ENCODE results near the gene MAP3K20.
"Not testable (repeated sequence)": the region's sequence is repeated elsewhere in the genome, so short reads cannot be mapped to it uniquely, and the experiment has no call there.

Gene MAP3K20

GRCh38 chr2:173238831-173239230, 163.2 kb downstream of the MAP3K20 start:
- no peak for DNase-seq

DNA sequence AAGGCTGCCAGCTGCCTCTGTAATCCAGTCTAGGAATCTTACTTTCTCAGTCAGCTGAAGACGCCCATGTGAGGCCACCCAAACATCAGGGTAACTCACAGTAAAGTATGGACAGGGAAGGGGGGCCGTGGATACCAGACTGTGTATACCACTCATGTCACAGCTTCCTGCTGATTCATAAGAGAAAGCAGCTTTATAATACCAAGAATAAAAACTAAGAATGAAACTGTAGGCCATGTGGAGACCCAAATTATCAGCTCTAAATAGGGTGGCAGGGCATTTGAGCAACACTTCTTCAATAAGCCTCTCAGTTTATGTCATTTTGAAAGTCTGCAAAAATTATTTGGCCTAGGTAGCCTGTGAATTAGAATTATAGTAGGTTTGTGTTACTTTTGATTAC, 164.0 kb downstream of the MAP3K20 start:
- DNase-seq = no peak

DNA sequence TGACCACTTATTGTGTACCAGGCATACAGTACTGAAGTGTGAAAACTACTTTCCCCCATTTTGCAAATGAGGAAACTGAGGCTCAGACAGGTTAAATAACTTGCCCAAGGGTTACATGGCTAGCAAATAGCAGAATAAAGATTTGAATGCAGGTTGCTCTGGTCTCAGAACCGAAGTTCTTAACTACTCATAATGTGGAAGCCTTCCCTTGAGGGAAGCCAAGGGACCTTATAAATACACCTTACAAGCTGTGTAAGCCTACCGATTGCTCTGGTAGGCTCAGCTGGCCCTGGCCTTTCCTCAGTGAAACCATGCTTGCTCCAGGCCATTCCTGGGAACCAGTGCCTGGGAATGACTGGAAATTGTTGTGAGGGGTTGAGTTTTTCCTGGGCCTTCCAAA, 164.4 kb downstream of the MAP3K20 start:
- no peak for DNase-seq

GRCh38 chr2:173241643-173242042, 166.0 kb downstream of the MAP3K20 start:
- no peak for DNase-seq

DNA sequence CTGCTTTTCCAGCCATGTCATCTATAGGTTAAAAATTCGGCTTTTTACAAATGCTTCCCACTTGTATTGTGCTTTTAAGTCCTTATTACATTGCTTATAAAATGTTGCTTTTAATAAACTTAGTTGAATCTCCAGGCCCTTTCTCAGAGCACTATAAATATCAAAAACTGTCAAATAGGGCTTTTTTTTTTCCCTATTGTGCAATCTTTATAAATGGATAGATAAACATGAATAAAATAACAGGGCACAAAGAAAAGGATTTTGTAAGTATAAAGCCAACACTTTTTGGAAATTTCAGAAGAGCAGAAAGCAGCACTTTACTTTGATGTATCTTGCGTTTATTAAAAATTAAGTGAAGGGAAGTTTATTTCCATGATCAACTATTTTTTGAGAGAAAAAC, 171.5 kb downstream of the MAP3K20 start:
- no peak for DNase-seq

- no peak for DNase-seq
Measured at GRCh38 chr2:173248381-173248780, 172.7 kb downstream of the MAP3K20 start.

- no peak for DNase-seq
Measured at GRCh38 chr2:173249661-173250641, 174.3 kb downstream of the MAP3K20 start.

- DNase-seq = no peak
Measured at GRCh38 chr2:173251225-173251624, 175.6 kb downstream of the MAP3K20 start.

DNA sequence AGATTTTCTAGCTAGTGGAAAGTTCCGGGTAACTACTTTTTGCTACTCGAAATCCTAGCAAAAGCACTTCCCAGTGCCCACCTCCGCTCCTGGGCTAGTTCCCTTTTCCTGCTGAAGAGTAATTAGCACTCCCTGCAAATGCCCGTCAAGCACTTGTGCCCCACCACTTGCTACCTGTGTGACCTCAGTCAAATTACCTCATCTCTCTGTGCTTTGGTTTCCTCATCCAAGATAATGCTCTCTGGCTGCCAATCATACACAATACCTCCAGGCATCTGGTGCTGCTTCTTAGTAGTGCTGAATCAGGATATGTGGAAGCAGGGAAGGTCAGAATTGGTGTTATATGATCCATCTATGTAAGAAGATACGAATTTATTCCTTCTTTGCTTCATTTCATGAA, 176.9 kb downstream of the MAP3K20 start:
- no peak for DNase-seq

GRCh38 chr2:173254659-173255058, 179.0 kb downstream of the MAP3K20 start:
- no peak for DNase-seq

DNA sequence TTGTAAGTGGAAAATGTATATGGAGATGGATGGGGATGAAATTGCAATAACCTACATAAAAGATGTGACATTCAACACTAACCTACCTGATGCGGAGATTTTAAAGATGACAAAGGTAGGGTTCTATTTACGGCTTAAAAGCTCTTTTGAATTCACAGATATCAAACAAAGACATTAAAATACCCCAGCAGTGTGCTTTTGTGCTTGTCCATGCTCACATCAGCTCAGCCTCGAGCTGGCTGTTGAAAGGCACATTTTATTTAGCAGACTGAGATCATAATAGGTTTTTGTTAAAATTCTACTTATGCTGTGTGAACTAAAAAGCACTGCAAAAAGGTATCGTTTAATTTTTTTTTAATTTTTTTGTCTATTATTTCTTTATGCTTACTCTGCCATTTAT, 183.1 kb downstream of the MAP3K20 start:
- DNase-seq = no peak

GRCh38 chr2:173262356-173262755, 186.7 kb downstream of the MAP3K20 start:
- DNase-seq = not testable (repeated sequence)

- DNase-seq = no peak
Measured at GRCh38 chr2:173264151-173264550, 188.5 kb downstream of the MAP3K20 start.

DNA sequence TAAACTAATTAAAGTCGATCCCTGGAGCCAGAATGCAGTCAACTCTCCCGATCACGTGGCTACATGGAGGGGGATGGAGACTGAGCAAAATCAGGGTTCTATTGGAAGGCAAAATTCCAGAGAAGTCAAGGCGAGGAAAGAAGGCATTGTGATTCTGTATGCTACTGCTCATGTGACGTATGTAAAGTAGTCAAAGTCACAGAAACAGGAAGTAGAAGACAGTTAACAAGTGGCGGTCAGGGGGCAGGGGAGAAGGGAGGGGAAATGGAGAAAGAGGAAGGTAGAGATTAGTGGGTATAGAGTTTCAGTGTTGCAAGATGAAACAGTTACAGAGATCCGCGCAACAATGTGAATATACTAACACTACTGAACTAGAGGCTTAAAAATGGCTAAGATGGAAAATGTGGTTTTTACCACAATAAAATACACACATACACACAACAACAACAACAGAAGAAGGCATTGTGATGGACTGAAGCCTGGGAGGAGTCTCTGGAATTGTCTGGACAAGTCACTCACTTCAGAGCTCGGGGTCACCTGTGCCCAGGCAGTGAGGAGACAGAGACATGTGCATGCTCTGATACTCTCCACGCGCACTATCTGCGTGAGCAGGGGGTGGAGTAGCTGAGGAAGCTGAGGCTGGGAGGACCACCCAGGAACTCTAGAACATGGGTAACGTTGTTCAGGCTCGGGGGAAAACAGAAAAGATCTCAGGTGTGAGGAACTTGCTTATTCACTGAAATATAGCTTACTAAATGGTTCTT, 189.1 kb downstream of the MAP3K20 start:
- no peak for DNase-seq

GRCh38 chr2:173271135-173271534, 195.5 kb downstream of the MAP3K20 start:
- no peak for DNase-seq

DNA sequence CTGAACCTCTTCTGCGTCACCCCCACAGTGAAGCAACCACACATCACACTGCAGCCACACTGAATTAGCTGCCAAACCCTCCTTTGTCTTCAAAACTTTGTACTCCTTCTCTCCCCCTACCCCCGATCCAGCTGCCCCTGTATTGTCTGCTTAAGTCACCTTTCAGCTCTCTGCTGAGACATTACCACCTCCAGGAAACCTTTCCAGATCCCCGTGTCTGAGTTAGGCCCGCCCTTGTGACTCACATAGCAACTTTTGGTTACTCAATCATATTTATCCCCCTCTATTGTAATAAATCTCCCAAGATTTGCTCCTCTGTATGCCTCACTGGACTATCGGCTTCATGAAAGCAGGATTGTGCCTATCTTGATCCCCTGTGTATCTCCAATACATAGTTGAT, 196.2 kb downstream of the MAP3K20 start:
- DNase-seq = no peak

DNA sequence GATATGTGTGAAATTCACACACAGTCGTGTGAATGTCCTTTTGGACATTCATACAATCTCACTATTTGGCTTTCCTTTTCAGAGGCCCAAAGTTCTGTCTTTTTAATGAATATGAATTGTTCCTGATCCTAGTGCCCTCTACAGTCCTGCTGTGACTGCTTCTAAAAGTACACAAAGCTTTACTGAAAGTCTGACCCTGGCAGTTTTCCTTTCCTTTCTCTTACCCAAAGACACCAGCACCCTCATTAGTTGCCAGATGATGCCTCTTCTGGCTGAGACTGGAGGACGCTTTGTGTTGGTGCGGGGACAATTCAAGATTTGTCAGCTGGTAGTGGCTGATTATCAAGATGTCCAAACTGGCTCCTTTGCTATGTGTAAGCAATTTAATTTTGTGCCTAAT, 197.2 kb downstream of the MAP3K20 start:
- no peak for DNase-seq

- DNase-seq = no peak
Measured at GRCh38 chr2:173278794-173279526, 203.3 kb downstream of the MAP3K20 start.

- no peak for DNase-seq
Measured at GRCh38 chr2:173279527-173279868, 203.9 kb downstream of the MAP3K20 start.

DNA sequence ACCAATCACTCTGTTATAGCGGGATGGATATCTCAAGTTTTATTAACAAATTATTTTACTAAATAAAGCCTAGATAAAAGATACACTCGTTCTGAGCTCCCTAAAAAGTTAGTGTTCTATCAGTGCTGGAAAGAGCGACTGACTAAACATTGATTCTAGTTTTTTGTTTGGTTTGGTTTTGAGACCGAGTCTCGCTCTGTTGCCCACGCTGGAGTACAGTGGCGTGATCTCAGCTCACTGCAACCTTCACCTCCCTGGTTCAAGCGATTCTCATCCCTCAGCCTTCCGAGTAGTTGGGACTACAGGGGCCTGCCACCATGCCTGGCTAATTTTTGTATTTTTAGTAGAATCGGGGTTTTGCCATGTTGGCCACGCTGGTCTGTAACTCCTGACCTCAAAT, 205.2 kb downstream of the MAP3K20 start:
- DNase-seq = no peak

DNA sequence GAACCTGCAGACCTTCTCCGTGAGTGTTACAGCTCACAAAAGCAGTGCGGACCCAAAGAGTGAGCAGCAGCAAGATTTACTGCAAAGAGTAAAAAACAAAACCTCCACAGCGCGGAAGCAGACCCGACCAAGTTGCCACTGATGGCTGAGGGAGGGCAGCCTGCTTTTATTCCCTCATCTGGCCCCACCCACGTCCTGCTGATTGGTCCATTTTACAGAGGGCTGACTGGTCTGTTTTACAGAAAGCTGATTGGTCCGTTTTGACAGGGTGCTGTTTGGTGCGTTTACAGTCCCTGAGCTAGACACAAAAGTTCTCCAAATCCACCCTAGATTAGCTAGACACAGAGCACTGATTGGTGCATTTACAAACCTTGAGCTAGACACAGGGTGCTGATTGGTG, 206.3 kb downstream of the MAP3K20 start:
- DNase-seq = not testable (repeated sequence)

- no peak for DNase-seq
Measured at GRCh38 chr2:173282795-173283545, 207.3 kb downstream of the MAP3K20 start.
